Nucleus accumbens (tissue), 56 donors: ENCODE results near the gene TRAPPC4.
"Not testable (repeated sequence)": the region's sequence is repeated elsewhere in the genome, so short reads cannot be mapped to it uniquely, and the experiment has no call there.

ENCODE experiments used
- DNase-seq, 56 donors: peaks; one replicate each; lab custom pipeline; 2025; lab: John Stamatoyannopoulos, UW

TRAPPC4 gene

GRCh38 chr11:119012629-119013170, 5.9 kb upstream of the TRAPPC4 start:
- DNase-seq = no peak

GRCh38 chr11:119014209-119014924, 4.2 kb upstream of the TRAPPC4 start:
- no peak for DNase-seq

- DNase-seq = no peak
These were observed 3.4 kb upstream of the TRAPPC4 start for GRCh38 chr11:119015054-119015611.

DNA sequence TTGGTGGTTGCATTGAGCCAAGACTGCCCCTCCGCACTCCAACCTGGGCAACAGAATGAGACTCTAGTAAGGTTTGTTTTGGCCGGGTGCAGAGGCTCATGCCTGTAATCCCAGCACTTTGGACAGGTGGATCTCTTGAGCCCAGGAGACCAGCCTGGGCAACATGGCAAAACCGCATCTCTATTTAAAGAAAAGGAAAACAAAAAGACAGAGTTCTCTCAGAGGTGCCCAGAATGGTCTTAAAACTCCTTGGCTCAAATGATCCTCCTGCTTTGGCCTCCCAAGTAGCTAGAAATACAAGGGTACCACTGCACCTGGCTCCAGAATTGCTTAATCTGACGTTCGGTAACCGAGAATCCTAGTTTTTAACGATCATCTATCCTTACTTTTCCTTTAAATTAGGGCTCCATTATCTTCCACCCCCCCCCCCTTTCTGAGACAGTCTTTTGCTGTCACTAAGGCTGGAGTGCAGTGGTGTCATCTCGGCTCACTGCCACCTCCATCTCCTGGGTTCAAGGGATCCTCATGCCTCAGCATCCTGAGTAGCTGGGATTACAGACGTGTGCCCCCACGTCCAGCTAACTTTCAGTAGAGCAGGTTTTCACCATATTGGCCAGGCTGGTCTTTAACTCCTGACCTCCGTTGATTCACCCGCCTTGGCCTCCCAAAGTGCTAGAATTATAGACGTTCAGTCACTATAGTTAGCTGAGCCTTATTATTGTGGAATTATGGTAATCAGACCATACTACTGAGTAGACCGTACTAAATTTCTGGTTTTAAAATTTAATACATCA, 2.2 kb upstream of the TRAPPC4 start:
- no peak for DNase-seq

DNA sequence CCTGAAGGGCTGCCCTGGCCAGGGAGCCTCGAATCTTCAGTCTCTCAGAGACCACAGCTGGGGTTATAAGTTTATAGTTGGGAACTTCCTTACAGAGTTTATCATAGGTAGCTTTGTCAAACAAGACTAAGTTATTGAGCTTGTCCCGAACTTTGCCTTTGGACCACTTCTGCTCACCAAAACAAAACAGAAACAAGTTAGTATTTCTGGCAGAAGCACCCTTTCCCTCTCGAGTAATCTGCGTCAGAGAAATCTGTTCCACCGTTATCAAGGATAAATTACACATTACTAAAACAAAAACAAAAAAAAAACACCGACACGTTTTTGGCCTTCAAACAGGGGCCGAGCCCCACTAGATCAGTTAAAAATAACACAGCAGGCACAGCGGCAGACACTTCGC, 1.2 kb upstream of the TRAPPC4 start:
- DNase-seq = not testable (repeated sequence)

GRCh38 chr11:119019996-119020395, 1.4 kb downstream of the TRAPPC4 start:
- DNase-seq = no peak

DNA sequence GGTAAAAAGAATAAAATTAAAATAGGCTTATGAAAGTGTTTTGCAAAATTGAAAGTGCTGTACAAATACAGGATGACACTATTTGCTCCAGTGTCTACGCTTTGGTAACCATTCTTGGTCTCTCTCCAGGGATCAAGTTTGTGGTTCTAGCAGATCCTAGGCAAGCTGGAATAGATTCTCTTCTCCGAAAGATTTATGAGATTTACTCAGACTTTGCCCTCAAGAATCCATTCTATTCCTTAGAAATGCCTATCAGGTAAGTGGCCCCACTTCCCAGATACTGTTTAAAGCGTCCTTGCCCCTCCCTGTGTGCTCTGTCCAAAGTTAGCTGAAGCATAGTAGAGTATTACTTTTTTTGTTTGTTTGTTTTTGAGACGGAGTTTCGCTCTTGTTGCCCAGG, 3.1 kb downstream of the TRAPPC4 start:
- no peak for DNase-seq

- no peak for DNase-seq
These were observed 5.2 kb downstream of the TRAPPC4 start for GRCh38 chr11:119023741-119024140.

- DNase-seq = no peak
These were observed 6.0 kb downstream of the TRAPPC4 start for GRCh38 chr11:119024430-119025098.

DNA sequence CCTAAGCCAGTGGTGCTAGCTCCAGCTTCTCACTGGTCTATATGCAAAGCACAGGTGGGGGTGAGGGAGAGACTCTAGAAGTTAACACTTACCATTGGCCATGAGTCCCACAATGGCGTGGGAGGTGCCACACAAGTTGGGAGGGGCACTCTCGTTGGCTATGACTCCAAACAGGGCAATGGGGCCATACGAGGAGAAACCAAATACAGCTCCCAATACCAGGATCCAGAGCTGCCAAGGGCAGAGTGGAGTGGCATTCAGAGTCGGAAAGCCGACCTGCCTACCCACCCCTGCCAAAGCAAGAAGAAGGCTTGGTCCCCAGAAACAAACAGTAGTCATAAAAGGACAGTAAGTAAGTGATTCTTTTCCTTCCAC, 6.5 kb downstream of the TRAPPC4 start:
- DNase-seq = no peak

- no peak for DNase-seq
These were observed 7.0 kb downstream of the TRAPPC4 start for GRCh38 chr11:119025541-119025940.

- DNase-seq = no peak
These were observed 7.6 kb downstream of the TRAPPC4 start for GRCh38 chr11:119025978-119026766.

DNA sequence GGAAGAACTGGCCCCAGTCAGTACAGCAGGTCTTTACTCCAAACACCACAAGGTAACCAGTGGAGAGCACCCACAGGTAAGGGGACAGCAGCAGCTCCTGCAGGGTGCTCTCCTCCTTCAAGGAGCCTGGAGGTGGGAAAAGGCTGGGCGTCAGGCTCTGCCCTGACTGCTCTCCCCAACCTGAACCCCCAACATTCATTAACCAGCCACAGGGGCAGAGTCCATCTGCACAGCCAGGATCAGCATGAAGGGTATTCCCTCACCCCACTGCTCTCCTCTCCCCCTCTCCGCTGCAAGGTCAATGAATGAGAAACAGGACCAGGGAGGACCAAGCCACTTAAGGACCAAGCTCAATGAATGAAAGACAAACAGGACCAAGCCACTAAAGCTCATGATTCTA, 8.4 kb downstream of the TRAPPC4 start:
- no peak for DNase-seq

- DNase-seq = no peak
These were observed 9.2 kb downstream of the TRAPPC4 start for GRCh38 chr11:119027561-119028345.

DNA sequence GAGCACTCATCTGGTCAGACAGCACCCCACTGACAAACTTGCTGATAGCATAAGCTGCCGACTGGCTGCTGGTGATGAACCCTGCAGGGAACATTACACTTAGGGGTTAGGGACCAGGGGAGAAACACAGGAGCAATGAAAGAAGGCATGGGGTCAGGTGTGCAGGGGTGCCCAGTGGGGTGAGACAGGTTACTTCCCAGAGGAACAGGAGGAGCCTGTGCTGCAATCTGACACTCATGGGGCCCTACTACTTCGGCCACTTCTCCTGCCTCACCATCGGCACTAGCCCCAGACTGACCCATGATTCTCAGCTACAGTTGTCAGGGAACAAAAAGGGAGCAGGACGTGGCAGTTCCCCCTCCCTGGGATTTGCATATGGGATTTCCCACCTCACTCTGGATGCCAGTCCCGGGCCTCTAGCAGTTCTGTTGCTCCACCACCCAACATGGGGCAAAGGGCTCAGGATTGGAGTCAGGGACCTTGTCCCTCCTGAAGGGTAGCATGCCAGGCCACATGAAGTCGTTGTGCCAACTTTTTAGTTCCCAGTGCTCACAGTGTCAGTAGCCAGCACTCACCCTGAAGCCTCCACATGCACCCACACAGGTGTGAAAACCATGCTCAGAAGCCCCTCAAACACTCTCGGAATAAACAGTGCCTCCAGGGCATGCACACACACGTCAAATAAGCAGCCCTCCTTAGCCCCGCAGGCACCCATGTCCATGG, 9.9 kb downstream of the TRAPPC4 start:
- no peak for DNase-seq

DNA sequence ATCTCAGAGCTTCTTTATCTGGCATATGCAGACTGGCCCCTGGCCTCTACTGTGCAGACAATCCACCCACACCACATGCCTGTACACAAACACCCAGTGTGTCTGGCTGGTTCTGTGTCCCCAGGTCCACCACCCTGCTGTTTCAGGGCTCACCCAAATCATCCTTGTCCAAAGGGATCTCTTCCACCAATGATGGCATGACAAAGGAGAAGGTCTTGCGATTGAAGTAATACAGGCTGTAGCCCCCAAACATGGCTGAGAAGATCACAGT, 10.4 kb downstream of the TRAPPC4 start:
- DNase-seq = no peak

DNA sequence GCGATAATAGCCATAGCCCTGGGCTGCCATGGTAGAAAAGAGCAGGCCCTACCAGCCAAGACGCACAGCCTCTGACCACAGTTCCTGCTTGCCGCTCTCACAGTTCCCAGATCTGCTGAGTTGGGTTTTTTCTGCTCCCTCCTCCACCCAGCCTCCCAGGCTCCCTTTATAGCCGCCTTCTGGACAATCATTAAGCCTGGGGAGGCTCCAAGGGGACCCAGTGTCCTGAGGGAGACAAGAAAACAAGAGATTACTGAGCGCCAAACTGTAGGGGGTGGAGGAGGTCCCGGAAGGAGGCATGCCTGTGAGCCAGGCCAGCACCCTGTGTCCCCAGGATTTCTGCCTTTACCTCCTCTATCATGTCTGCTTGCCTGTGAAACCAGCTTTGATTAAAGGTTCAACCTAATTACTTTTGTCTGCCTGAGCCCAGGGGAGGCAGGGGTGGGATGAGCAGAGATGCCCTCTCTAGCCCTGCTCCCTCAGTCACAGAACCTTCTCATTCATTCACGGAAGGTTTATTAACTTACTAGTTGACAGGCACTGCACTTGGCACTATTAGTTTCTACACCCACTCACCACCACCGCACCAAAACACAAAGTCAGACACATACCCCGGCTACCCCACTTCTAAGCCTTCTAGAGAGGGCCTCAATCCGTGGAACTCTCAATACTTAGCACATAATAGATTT, 10.9 kb downstream of the TRAPPC4 start:
- DNase-seq = peak in 12 of 56 donors; percentile 6 to 38 (median 13)

DNA sequence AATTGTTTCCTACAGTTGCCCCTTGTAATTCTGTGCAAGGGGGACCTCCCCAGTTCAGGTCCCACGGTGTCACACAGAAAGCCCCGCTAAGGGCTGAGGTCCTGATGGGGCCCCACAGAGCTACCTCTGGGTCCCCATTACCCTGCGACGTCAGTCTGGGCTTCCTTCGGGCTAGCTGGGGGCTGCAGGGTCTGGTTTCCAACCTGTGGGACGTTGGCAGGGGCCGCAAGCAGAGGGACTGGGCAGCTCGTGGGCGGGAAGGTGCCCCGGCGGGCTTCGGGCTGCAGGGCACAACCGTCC, 11.4 kb downstream of the TRAPPC4 start:
- DNase-seq = peak in 2 of 56 donors; percentile 43 to 56
